Nephron progenitor cell (in vitro differentiated cells): Measurements from ENCODE around the gene EEF1AKMT3.

Source experiments
- DNase-seq: peaks from one replicate; pipeline ENCODE4 v3.0.0; 2021
- H3K27ac Mint-ChIP-seq: 2 replicates; pipeline ENCODE4 v1.8.0; 2021; ENCODE audit warnings: mild to moderate bottlenecking, moderate library complexity, mixed read lengths
- H3K27me3 Mint-ChIP-seq: 2 replicates; pipeline ENCODE4 v1.8.0; 2021; ENCODE audit warnings: mild to moderate bottlenecking, low read depth, mixed read lengths; ENCODE audit not compliant: poor library complexity
- H3K36me3 Mint-ChIP-seq: 2 replicates; pipeline ENCODE4 v1.8.0; 2021; ENCODE audit warnings: low read depth, mixed read lengths
- H3K4me1 Mint-ChIP-seq: 2 replicates; pipeline ENCODE4 v1.8.0; 2021; ENCODE audit warnings: mixed read lengths
- H3K4me3 Mint-ChIP-seq: 2 replicates; pipeline ENCODE4 v1.8.0; 2021; ENCODE audit warnings: mild to moderate bottlenecking, moderate library complexity, mixed read lengths
- H3K9me3 Mint-ChIP-seq: 2 replicates; pipeline ENCODE4 v1.8.0; 2021; ENCODE audit warnings: mild to moderate bottlenecking, moderate library complexity, mixed read lengths
- TF ChIP-seq, protein P1 (sequence below): fragments of 200-600 bp; sonication (generic); IDR thresholded peaks from 2 replicates; pipeline ENCODE4 v1.5.0; 2021; ENCODE audit warnings: antibody characterized with exemption

Gene EEF1AKMT3

DNA sequence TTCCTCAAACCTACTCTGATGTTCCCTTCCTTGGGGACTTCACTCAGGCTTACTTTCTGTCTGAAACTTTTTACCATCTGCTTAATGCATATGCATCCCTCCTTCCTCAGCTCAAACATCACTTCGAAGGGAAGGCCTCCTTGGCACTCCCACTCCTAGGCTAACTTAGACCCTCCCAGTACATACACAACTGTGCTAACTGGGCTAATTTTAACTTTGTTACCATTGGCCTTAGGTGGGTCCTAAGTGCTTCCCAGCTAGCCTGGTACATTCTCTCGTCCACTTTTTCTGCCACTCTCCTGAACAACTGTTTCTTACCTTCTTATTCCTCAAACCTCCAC lies 3.8 kb downstream of the EEF1AKMT3 start:
- DNase-seq, result no peak
- peaks cover 21% of the 10 kb centered on the region for H3K27me3 Mint-ChIP-seq
- peaks cover 17% of the 10 kb centered on the region for H3K36me3 Mint-ChIP-seq
- no peaks in the 10 kb centered on the region for H3K9me3 Mint-ChIP-seq
- no peak overlapping the region for H3K27ac Mint-ChIP-seq
- peaks cover 14% of the 10 kb centered on the region for H3K4me1 Mint-ChIP-seq
- TF ChIP-seq, protein P1, sequence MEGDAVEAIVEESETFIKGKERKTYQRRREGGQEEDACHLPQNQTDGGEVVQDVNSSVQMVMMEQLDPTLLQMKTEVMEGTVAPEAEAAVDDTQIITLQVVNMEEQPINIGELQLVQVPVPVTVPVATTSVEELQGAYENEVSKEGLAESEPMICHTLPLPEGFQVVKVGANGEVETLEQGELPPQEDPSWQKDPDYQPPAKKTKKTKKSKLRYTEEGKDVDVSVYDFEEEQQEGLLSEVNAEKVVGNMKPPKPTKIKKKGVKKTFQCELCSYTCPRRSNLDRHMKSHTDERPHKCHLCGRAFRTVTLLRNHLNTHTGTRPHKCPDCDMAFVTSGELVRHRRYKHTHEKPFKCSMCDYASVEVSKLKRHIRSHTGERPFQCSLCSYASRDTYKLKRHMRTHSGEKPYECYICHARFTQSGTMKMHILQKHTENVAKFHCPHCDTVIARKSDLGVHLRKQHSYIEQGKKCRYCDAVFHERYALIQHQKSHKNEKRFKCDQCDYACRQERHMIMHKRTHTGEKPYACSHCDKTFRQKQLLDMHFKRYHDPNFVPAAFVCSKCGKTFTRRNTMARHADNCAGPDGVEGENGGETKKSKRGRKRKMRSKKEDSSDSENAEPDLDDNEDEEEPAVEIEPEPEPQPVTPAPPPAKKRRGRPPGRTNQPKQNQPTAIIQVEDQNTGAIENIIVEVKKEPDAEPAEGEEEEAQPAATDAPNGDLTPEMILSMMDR, result no peak
- no peak overlapping the region for H3K4me3 Mint-ChIP-seq

DNA sequence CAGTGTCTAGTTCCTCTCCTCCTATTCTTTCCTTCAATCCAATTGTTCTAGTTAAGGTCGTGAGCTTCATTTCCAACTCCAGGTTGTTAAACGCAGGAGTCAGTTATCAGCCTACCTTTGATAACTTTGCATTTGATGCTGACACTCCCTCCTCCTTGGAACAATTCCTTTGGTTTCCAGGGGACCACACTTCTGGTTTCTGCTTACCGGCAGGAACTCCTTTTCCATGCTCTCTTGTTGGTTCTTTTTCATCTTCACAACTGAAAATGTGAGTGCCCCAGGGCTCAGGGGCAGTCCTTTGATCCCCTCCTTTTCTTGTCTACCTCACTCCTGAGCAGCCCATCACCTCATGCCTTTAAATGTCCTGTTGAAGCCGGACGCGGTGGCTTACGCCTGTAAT lies 5.0 kb downstream of the EEF1AKMT3 start:
- H3K9me3 Mint-ChIP-seq, result no peaks in the 10 kb centered on the region
- H3K27me3 Mint-ChIP-seq, result peaks cover 18% of the 10 kb centered on the region
- H3K4me3 Mint-ChIP-seq, result no peak overlapping the region
- H3K4me1 Mint-ChIP-seq, result peaks cover 6% of the 10 kb centered on the region
- DNase-seq, result no peak
- TF ChIP-seq, protein P1, result no peak
- H3K27ac Mint-ChIP-seq, result no peak overlapping the region
- peaks cover 17% of the 10 kb centered on the region for H3K36me3 Mint-ChIP-seq

GRCh38 chr12:57777911-57778310 lies 5.5 kb downstream of the EEF1AKMT3 start:
- no peak overlapping the region for H3K4me3 Mint-ChIP-seq
- no peak for DNase-seq
- no peak overlapping the region for H3K27ac Mint-ChIP-seq
- peaks cover 6% of the 10 kb centered on the region for H3K4me1 Mint-ChIP-seq
- TF ChIP-seq, protein P1, result no peak
- H3K36me3 Mint-ChIP-seq, result peaks cover 17% of the 10 kb centered on the region
- H3K9me3 Mint-ChIP-seq, result no peaks in the 10 kb centered on the region
- peaks cover 17% of the 10 kb centered on the region for H3K27me3 Mint-ChIP-seq

GRCh38 chr12:57779736-57780135 lies 7.3 kb downstream of the EEF1AKMT3 start:
- Mint-ChIP-seq H3K27me3 (peaks cover 15% of the 10 kb centered on the region), H3K4me1 (peaks cover 13% of the 10 kb centered on the region), H3K36me3 (peaks cover 22% of the 10 kb centered on the region), H3K9me3 (no peaks in the 10 kb centered on the region), H3K4me3 (no peak overlapping the region), H3K27ac (no peak overlapping the region)
- TF ChIP-seq, protein P1, result no peak
- DNase-seq, result no peak

GRCh38 chr12:57780284-57780897 lies 8.0 kb downstream of the EEF1AKMT3 start:
- H3K4me1 Mint-ChIP-seq, result peaks cover 13% of the 10 kb centered on the region
- peaks cover 22% of the 10 kb centered on the region for H3K36me3 Mint-ChIP-seq
- H3K9me3 Mint-ChIP-seq, result no peaks in the 10 kb centered on the region
- H3K27ac Mint-ChIP-seq, result no peak overlapping the region
- TF ChIP-seq, protein P1, result no peak
- H3K27me3 Mint-ChIP-seq, result peaks cover 15% of the 10 kb centered on the region
- no peak for DNase-seq
- no peak overlapping the region for H3K4me3 Mint-ChIP-seq

- Mint-ChIP-seq H3K4me1 (peaks cover 13% of the 10 kb centered on the region), H3K27me3 (peaks cover 12% of the 10 kb centered on the region)
- DNase-seq, result no peak
Measured at GRCh38 chr12:57781244-57781643, 8.8 kb downstream of the EEF1AKMT3 start.

More at GRCh38 chr12:57781244-57781643, 8.8 kb downstream of the EEF1AKMT3 start:
- Mint-ChIP-seq H3K36me3 (peaks cover 19% of the 10 kb centered on the region), H3K9me3 (no peaks in the 10 kb centered on the region), H3K4me3 (no peak overlapping the region), H3K27ac (no peak overlapping the region)
- TF ChIP-seq, protein P1, result no peak
